ENCODE measurements around the gene RBM28.
"Not testable (repeated sequence)": the region's sequence is repeated elsewhere in the genome, so short reads cannot be mapped to it uniquely, and the experiment has no call there.

The RBM28 gene

GRCh38 chr7:128299109-128299607 lies 44.5 kb downstream of the RBM28 start:
- H3K27me3 Mint-ChIP-seq, result no peaks in the 10 kb centered on the region
- peaks cover 10% of the 10 kb centered on the region for H3K36me3 Mint-ChIP-seq
- H3K27ac Mint-ChIP-seq, result no peak overlapping the region
- H3K4me1 Mint-ChIP-seq, result no peaks in the 10 kb centered on the region
- H3K4me3 Mint-ChIP-seq, result no peak overlapping the region
- H3K9me3 Mint-ChIP-seq, result no peaks in the 10 kb centered on the region

GRCh38 chr7:128298004-128298403 lies 45.7 kb downstream of the RBM28 start:
- not testable (repeated sequence) for H3K4me1 Mint-ChIP-seq, H3K9me3 Mint-ChIP-seq, H3K27ac Mint-ChIP-seq, H3K27me3 Mint-ChIP-seq, H3K4me3 Mint-ChIP-seq, H3K36me3 Mint-ChIP-seq

- peaks cover 9% of the 10 kb centered on the region for H3K36me3 Mint-ChIP-seq
- no peaks in the 10 kb centered on the region for H3K9me3 Mint-ChIP-seq
- H3K4me1 Mint-ChIP-seq, result no peaks in the 10 kb centered on the region
- no peak overlapping the region for H3K4me3 Mint-ChIP-seq
- no peak overlapping the region for H3K27ac Mint-ChIP-seq
- H3K27me3 Mint-ChIP-seq, result no peaks in the 10 kb centered on the region
Measured at GRCh38 chr7:128287556-128287955, 56.2 kb downstream of the RBM28 start.

- H3K36me3 Mint-ChIP-seq, result peaks cover 13% of the 10 kb centered on the region
- no peaks in the 10 kb centered on the region for H3K4me1 Mint-ChIP-seq
- H3K4me3 Mint-ChIP-seq, result no peak overlapping the region
- no peak overlapping the region for H3K27ac Mint-ChIP-seq
- H3K9me3 Mint-ChIP-seq, result peaks cover 5% of the 10 kb centered on the region
- H3K27me3 Mint-ChIP-seq, result no peaks in the 10 kb centered on the region
Measured at GRCh38 chr7:128284102-128284501, 59.6 kb downstream of the RBM28 start.

- no peaks in the 10 kb centered on the region for H3K4me1 Mint-ChIP-seq
- H3K27me3 Mint-ChIP-seq, result no peaks in the 10 kb centered on the region
- peaks cover 5% of the 10 kb centered on the region for H3K9me3 Mint-ChIP-seq
- H3K27ac Mint-ChIP-seq, result peak overlapping the region; percentile 24
- H3K4me3 Mint-ChIP-seq, result no peak overlapping the region
- H3K36me3 Mint-ChIP-seq, result peaks cover 15% of the 10 kb centered on the region
Measured at GRCh38 chr7:128281605-128282380, 61.9 kb downstream of the RBM28 start.

GRCh38 chr7:128280451-128280850 lies 63.3 kb downstream of the RBM28 start:
- not testable (repeated sequence) for H3K9me3 Mint-ChIP-seq, H3K4me1 Mint-ChIP-seq, H3K4me3 Mint-ChIP-seq, H3K27ac Mint-ChIP-seq, H3K27me3 Mint-ChIP-seq
- peaks cover 13% of the 10 kb centered on the region for H3K36me3 Mint-ChIP-seq

GRCh38 chr7:128279124-128279713 lies 64.5 kb downstream of the RBM28 start:
- Mint-ChIP-seq H3K4me3 (no peak overlapping the region), H3K27me3 (no peaks in the 10 kb centered on the region), H3K27ac (no peak overlapping the region), H3K9me3 (peaks cover 5% of the 10 kb centered on the region), H3K4me1 (no peaks in the 10 kb centered on the region), H3K36me3 (peaks cover 11% of the 10 kb centered on the region)

- H3K9me3 Mint-ChIP-seq, result peaks cover 5% of the 10 kb centered on the region
Measured at GRCh38 chr7:128278366-128278765, 65.3 kb downstream of the RBM28 start.

GRCh38 chr7:128275681-128276080 lies 68.0 kb downstream of the RBM28 start:
- H3K27ac Mint-ChIP-seq, result no peak overlapping the region
- peaks cover 4% of the 10 kb centered on the region for H3K36me3 Mint-ChIP-seq
- no peak overlapping the region for H3K4me3 Mint-ChIP-seq
- peaks cover 5% of the 10 kb centered on the region for H3K9me3 Mint-ChIP-seq
- H3K27me3 Mint-ChIP-seq, result peaks cover 7% of the 10 kb centered on the region
- H3K4me1 Mint-ChIP-seq, result peaks cover 3% of the 10 kb centered on the region

More at GRCh38 chr7:128278366-128278765, 65.3 kb downstream of the RBM28 start:
- Mint-ChIP-seq H3K36me3 (peaks cover 11% of the 10 kb centered on the region), H3K27me3 (no peaks in the 10 kb centered on the region), H3K4me1 (no peaks in the 10 kb centered on the region), H3K27ac (no peak overlapping the region), H3K4me3 (no peak overlapping the region)

GRCh38 chr7:128274884-128275603 lies 68.7 kb downstream of the RBM28 start:
- H3K36me3 Mint-ChIP-seq, result peaks cover 3% of the 10 kb centered on the region
- peaks cover 8% of the 10 kb centered on the region for H3K27me3 Mint-ChIP-seq
- peaks cover 3% of the 10 kb centered on the region for H3K9me3 Mint-ChIP-seq
- no peak overlapping the region for H3K4me3 Mint-ChIP-seq
- H3K27ac Mint-ChIP-seq, result no peak overlapping the region
- H3K4me1 Mint-ChIP-seq, result peaks cover 3% of the 10 kb centered on the region

GRCh38 chr7:128274246-128274883 lies 69.3 kb downstream of the RBM28 start:
- Mint-ChIP-seq H3K27me3 (peaks cover 12% of the 10 kb centered on the region), H3K36me3 (peaks cover 2% of the 10 kb centered on the region), H3K4me3 (no peak overlapping the region), H3K27ac (no peak overlapping the region), H3K4me1 (peaks cover 3% of the 10 kb centered on the region), H3K9me3 (no peaks in the 10 kb centered on the region)

GRCh38 chr7:128271942-128272481 lies 71.7 kb downstream of the RBM28 start:
- Mint-ChIP-seq H3K4me3 (no peak overlapping the region), H3K27me3 (peaks cover 20% of the 10 kb centered on the region), H3K27ac (no peak overlapping the region), H3K9me3 (no peaks in the 10 kb centered on the region), H3K4me1 (peaks cover 3% of the 10 kb centered on the region), H3K36me3 (no peaks in the 10 kb centered on the region)

GRCh38 chr7:128271471-128271941 lies 72.2 kb downstream of the RBM28 start:
- H3K4me3 Mint-ChIP-seq, result peak overlapping the region; percentile 34
- H3K9me3 Mint-ChIP-seq, result no peaks in the 10 kb centered on the region
- H3K4me1 Mint-ChIP-seq, result peaks cover 3% of the 10 kb centered on the region
- peaks cover 20% of the 10 kb centered on the region for H3K27me3 Mint-ChIP-seq
- H3K36me3 Mint-ChIP-seq, result no peaks in the 10 kb centered on the region
- H3K27ac Mint-ChIP-seq, result no peak overlapping the region

- Mint-ChIP-seq H3K36me3 (no peaks in the 10 kb centered on the region), H3K4me1 (peaks cover 3% of the 10 kb centered on the region), H3K27me3 (peaks cover 20% of the 10 kb centered on the region), H3K27ac (no peak overlapping the region), H3K9me3 (no peaks in the 10 kb centered on the region), H3K4me3 (no peak overlapping the region)
Measured at GRCh38 chr7:128270826-128271272, 72.9 kb downstream of the RBM28 start.

GRCh38 chr7:128268233-128268632 lies 75.5 kb downstream of the RBM28 start:
- peaks cover 20% of the 10 kb centered on the region for H3K27me3 Mint-ChIP-seq

More at GRCh38 chr7:128268233-128268632, 75.5 kb downstream of the RBM28 start:
- H3K27ac Mint-ChIP-seq, result no peak overlapping the region
- no peaks in the 10 kb centered on the region for H3K36me3 Mint-ChIP-seq
- H3K4me3 Mint-ChIP-seq, result no peak overlapping the region
- H3K4me1 Mint-ChIP-seq, result peaks cover 3% of the 10 kb centered on the region
- no peaks in the 10 kb centered on the region for H3K9me3 Mint-ChIP-seq

All from activated naive CD4-positive, alpha-beta T cell treated with anti-CD3 and anti-CD28 coated beads, Interleukin-2, amount 50 U/mL, for 24 hours (primary cell).